ENCODE measurements around the gene CIITA.

- TF ChIP-seq CTCF (IDR thresholded peaks at IDR 0.05) (no peak), POLR2A (IDR thresholded peaks at IDR 0.05) (no peak)
These were observed 8.2 kb upstream of the CIITA start for GRCh38 chr16:10868596-10869469.

Measured in adrenal gland (tissue), 5 donors.